ENCODE results near the gene CDH24.

Gene CDH24

DNA sequence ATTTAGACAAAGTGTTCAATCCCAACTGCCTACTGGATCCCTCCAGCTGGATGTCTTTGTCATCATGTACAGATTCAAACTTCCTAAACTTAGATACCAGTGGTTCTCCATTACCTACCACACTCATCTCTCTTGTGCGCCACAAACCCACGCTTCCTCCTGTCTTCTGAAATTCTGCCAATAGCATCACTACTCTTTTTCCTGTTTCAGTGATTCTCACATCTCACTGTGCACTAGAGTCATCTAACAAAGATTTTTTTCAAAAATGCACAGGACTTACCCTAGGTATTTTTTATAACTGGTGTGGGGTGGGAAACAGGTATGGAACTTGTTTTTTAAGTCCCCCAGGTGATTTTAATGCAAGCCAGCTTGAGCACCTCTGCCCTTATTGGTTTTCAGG is 28.5 kb downstream of the CDH24 start:
- Histone ChIP-seq H3K4me1 (ENCODE audit: insufficient read depth, low read length, severe bottlenecking) (peaks cover 8% of the 10 kb centered on the region), H3K36me3 (ENCODE audit: insufficient read depth, low read length) (peaks cover 76% of the 10 kb centered on the region), H3K4me3 (ENCODE audit: low read depth, low read length, poor library complexity, severe bottlenecking) (no peak overlapping the region)

GRCh38 chr14:23025151-23025814 is 32.0 kb downstream of the CDH24 start:
- Histone ChIP-seq H3K27ac (ENCODE audit: low read depth, low read length, poor library complexity, severe bottlenecking) (no peak overlapping the region), H3F3A (ENCODE audit: insufficient read depth, low read length) (no peaks in the 10 kb centered on the region), H2AFZ (ENCODE audit: low read length) (no peak overlapping the region), H3K36me3 (ENCODE audit: insufficient read depth, low read length) (peaks cover 57% of the 10 kb centered on the region), H3K9ac (ENCODE audit: low read length) (no peak overlapping the region), H3K79me2 (ENCODE audit: insufficient read depth, low read length) (peaks cover 3% of the 10 kb centered on the region; the same call in 1 of the 2 replicates), H3K4me1 (ENCODE audit: insufficient read depth, low read length, severe bottlenecking) (no peaks in the 10 kb centered on the region), H3K4me2 (ENCODE audit: low read length) (no peak overlapping the region), H3K27me3 (ENCODE audit: insufficient read depth, low read length) (no peaks in the 10 kb centered on the region), H4K20me1 (ENCODE audit: insufficient read depth, low read length) (no peaks in the 10 kb centered on the region), H3K9me2 (ENCODE audit: low read depth, low read length) (no peaks in the 10 kb centered on the region), H3K4me3 (ENCODE audit: low read depth, low read length, poor library complexity, severe bottlenecking) (no peak overlapping the region), H3K9me3 (ENCODE audit: low read length) (no peaks in the 10 kb centered on the region)
- TF ChIP-seq, protein P1, sequence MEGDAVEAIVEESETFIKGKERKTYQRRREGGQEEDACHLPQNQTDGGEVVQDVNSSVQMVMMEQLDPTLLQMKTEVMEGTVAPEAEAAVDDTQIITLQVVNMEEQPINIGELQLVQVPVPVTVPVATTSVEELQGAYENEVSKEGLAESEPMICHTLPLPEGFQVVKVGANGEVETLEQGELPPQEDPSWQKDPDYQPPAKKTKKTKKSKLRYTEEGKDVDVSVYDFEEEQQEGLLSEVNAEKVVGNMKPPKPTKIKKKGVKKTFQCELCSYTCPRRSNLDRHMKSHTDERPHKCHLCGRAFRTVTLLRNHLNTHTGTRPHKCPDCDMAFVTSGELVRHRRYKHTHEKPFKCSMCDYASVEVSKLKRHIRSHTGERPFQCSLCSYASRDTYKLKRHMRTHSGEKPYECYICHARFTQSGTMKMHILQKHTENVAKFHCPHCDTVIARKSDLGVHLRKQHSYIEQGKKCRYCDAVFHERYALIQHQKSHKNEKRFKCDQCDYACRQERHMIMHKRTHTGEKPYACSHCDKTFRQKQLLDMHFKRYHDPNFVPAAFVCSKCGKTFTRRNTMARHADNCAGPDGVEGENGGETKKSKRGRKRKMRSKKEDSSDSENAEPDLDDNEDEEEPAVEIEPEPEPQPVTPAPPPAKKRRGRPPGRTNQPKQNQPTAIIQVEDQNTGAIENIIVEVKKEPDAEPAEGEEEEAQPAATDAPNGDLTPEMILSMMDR (IDR thresholded peaks at IDR 0.05; ENCODE audit: low read length): no peak
- no peak for TF ChIP-seq EZH2 (IDR thresholded peaks at IDR 0.05; ENCODE audit: borderline replicate concordance, low read length)

More for the DNA sequence above, 28.5 kb downstream of the CDH24 start:
- Histone ChIP-seq H4K20me1 (ENCODE audit: insufficient read depth, low read length) (no peaks in the 10 kb centered on the region), H2AFZ (ENCODE audit: low read length) (no peak overlapping the region), H3K4me2 (ENCODE audit: low read length) (no peak overlapping the region), H3K27ac (ENCODE audit: low read depth, low read length, poor library complexity, severe bottlenecking) (no peak overlapping the region), H3F3A (ENCODE audit: insufficient read depth, low read length) (no peaks in the 10 kb centered on the region), H3K9me2 (ENCODE audit: low read depth, low read length) (no peaks in the 10 kb centered on the region), H3K79me2 (ENCODE audit: insufficient read depth, low read length) (peaks cover 11% of the 10 kb centered on the region), H3K27me3 (ENCODE audit: insufficient read depth, low read length) (no peaks in the 10 kb centered on the region), H3K9me3 (ENCODE audit: low read length) (no peaks in the 10 kb centered on the region), H3K9ac (ENCODE audit: low read length) (no peak overlapping the region)
- no peak for TF ChIP-seq EZH2 (IDR thresholded peaks at IDR 0.05; ENCODE audit: borderline replicate concordance, low read length)
- TF ChIP-seq, protein P1 (IDR thresholded peaks at IDR 0.05; ENCODE audit: low read length): no peak

DNA sequence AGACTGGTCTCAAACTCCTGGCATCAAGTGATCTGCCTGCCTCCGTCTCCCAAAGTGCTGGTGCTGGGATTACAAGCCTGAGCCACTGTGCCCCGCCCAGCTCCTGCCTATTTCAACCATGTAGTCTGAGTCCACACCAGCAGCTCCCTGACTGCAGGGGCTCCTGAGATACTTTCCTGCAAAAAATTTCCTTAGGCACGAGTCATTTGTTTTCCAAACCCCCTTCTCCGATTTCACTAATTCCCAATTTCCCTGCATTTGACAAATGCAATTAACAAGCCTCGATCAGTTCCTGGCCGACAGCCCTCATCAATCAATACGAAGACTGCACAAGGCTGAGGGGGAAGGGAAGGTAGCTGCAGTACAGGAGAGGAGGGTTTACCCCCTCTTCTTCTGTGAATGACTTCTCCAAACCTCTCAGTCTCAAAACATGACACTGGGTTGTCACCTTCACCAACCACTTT is 32.7 kb downstream of the CDH24 start:
- no peak overlapping the region for H3K4me2 ChIP-seq (ENCODE audit: low read length)
- H3K9me3 ChIP-seq (ENCODE audit: low read length): no peaks in the 10 kb centered on the region

More for the DNA sequence above, 32.7 kb downstream of the CDH24 start:
- peaks cover 3% of the 10 kb centered on the region; the same call in 1 of the 2 replicates for H3K79me2 ChIP-seq (ENCODE audit: insufficient read depth, low read length)
- H3K4me3 ChIP-seq (ENCODE audit: low read depth, low read length, poor library complexity, severe bottlenecking): no peak overlapping the region
- H3K9me2 ChIP-seq (ENCODE audit: low read depth, low read length): no peaks in the 10 kb centered on the region
- no peak for TF ChIP-seq EZH2 (IDR thresholded peaks at IDR 0.05; ENCODE audit: borderline replicate concordance, low read length)
- TF ChIP-seq, protein P1 (IDR thresholded peaks at IDR 0.05; ENCODE audit: low read length): no peak
- H3K27me3 ChIP-seq (ENCODE audit: insufficient read depth, low read length): no peaks in the 10 kb centered on the region
- no peak overlapping the region for H3K27ac ChIP-seq (ENCODE audit: low read depth, low read length, poor library complexity, severe bottlenecking)
- H3F3A ChIP-seq (ENCODE audit: insufficient read depth, low read length): no peaks in the 10 kb centered on the region
- H4K20me1 ChIP-seq (ENCODE audit: insufficient read depth, low read length): no peaks in the 10 kb centered on the region
- H3K4me1 ChIP-seq (ENCODE audit: insufficient read depth, low read length, severe bottlenecking): no peaks in the 10 kb centered on the region
- peaks cover 55% of the 10 kb centered on the region for H3K36me3 ChIP-seq (ENCODE audit: insufficient read depth, low read length)
- H3K9ac ChIP-seq (ENCODE audit: low read length): no peak overlapping the region
- no peak overlapping the region for H2AFZ ChIP-seq (ENCODE audit: low read length)
